CD4-positive, alpha-beta T cell treated with Interleukin-6 at 100 ng/mL for 8 hours (primary cell): ENCODE results near the gene PSMD1.
"Not testable (repeated sequence)": the region's sequence is repeated elsewhere in the genome, so short reads cannot be mapped to it uniquely, and the experiment has no call there.

Source experiments
- DNase-seq: peaks from one replicate; pipeline ENCODE4 v3.0.0-alpha.2; 2020; ENCODE audit warnings: mixed read lengths, low spot score

Gene PSMD1

GRCh38 chr2:231161252-231161839, 104.7 kb downstream of the PSMD1 start:
- DNase-seq = no peak

DNA sequence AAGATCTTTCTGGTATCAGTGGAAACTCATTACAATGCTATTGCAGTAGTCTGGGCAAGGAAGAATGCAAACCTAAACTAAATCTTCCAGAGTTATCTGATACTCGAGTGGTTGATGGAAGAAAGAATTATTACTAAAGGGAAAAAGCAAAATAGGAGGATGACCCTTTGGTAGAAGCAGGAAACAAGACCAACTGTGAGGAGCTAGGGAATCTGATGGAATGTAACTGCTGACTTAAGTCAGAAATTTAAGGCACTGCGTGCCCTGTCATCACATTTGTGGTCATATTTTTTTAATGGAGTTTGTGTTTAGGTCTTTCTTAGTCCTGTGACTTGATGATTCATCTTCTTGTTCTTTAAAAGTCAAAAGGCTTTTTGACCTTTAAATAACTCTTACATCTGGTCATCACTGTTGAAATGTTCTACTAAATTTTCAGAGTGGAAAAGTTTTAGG, 105.2 kb downstream of the PSMD1 start:
- DNase-seq = no peak

DNA sequence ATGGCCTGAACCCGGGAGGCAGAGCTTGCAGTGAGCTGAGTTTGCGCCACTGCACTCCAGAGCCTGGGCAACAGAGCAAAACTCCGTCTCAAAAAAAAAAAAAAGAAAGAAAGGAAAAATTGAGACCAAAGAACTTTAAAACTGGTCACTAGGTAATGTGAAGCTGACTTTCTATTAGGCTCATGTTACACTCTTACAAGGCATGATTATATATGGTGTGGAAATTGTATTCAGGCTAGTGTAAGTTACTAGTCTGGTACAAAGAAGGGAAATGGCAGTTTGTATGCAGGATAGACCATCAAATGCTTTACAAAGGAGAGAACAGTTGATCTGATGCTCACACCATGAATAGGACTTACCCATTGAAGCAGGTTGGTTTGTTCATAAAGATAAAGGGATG, 106.3 kb downstream of the PSMD1 start:
- no peak for DNase-seq

GRCh38 chr2:231163414-231164095, 106.9 kb downstream of the PSMD1 start:
- no peak for DNase-seq

DNA sequence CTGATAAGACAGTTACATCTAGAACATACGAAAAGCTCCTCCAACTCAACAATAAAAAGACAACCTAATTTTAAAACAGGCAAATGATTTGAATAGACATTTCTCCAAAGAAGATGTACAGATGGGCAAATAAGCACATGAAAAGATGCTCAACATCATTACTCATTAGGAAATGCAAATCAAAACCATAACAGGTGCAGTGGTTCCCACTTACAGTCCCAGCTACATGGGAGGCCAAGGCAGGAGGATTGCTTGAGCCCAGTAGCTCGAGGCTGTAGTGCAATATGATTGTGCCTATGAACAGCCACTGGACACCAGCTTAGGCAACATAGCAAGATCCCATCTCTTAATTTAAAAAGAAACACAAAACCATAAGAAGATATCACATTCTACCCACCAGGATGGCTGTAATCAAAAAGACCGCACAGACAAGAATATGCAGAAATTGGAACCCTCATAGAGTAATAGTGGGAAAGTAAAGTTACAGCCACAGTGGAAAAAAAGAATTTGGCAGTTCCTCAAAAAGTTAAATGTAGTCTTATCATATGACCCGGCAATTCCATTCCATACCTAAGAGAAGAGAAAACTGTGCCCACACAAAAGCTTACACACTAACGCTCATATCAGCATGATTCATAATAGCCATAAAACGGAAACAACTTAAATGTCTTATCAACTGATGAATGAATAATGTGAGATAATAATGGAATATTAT, 111.2 kb downstream of the PSMD1 start:
- DNase-seq = no peak

GRCh38 chr2:231168460-231169139, 111.9 kb downstream of the PSMD1 start:
- no peak for DNase-seq

- no peak for DNase-seq
These were observed 112.8 kb downstream of the PSMD1 start for GRCh38 chr2:231169488-231169887.

DNA sequence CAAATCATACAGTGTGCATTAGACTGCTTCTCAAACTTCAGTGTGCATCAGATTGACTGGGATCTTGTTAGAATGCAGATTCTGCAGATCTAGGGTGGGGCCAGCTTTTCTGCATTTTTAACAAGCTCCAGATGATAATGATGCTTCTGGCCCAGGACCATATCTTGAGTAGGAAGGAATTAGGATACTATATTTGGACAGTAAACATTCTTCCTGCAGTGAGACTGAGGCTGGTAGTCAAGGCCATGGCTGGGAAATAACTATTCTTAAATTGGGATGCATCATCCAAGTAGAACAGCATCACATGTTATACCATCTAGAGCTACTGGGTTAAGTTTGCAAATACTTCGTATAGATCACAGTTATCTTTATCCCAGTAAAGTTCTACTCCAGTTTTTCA, 113.4 kb downstream of the PSMD1 start:
- no peak for DNase-seq

GRCh38 chr2:231172025-231172424, 115.4 kb downstream of the PSMD1 start:
- no peak for DNase-seq

- no peak for DNase-seq
These were observed 117.6 kb downstream of the PSMD1 start for GRCh38 chr2:231174211-231174651.

GRCh38 chr2:231176066-231176465, 119.4 kb downstream of the PSMD1 start:
- DNase-seq = no peak

DNA sequence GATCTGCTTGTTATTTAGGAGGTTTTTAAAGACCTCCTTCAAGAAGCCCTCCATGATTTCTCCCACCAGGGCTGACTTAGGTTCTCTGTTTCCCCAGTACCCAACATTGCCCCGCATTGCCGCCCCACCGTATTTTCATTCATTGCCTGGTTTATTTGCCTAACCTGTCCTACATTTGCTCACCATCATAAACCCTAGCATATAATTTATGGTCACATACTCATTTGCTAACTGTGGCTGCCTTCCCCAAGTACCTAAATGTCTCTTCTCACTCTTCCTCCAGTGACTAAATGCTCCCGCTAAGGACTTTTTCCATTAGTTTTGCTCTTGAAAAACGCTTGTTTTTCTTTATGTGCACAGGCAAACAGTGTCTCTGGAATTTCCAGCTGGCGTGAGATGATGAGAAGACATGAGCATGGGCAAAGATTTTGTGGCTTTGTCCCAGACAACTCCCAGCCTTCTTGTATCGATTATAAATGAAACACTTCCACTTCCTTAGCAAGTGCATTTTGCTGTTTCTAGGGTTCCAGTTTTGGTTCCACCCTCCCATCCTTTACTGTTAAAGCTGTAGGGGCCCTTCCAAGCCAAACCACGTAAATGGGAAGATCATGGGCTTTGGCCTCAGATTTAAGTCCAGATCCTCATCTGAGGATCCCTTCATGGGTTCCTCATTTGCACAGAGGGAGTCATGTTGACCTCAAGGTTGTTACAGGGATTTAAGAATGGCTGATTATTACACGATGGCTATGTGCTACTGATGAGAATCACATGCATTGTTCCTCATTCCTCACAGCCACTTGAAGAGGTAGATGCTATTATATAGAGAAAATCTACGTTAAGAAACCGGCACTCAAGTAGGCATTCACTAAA, 120.7 kb downstream of the PSMD1 start:
- DNase-seq = no peak

DNA sequence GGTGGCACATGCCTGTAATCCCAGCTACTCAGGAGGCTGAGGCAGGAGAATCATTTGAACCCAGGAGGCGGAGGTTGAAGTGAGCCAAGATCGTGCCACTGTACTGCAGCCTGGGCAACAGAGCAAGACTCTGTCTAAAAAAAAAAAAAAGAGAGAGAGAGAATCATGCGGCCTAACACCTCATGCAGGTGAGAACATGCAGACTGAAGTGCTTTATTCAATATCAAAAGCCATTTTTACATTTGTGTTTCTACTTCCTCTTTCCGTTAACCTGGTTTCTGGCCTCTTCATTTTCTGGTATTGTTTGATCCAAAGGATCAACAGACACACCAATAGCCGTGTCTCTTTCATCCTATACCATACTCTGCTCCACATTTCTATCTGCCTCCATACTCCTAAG, 122.1 kb downstream of the PSMD1 start:
- DNase-seq = not testable (repeated sequence)

DNA sequence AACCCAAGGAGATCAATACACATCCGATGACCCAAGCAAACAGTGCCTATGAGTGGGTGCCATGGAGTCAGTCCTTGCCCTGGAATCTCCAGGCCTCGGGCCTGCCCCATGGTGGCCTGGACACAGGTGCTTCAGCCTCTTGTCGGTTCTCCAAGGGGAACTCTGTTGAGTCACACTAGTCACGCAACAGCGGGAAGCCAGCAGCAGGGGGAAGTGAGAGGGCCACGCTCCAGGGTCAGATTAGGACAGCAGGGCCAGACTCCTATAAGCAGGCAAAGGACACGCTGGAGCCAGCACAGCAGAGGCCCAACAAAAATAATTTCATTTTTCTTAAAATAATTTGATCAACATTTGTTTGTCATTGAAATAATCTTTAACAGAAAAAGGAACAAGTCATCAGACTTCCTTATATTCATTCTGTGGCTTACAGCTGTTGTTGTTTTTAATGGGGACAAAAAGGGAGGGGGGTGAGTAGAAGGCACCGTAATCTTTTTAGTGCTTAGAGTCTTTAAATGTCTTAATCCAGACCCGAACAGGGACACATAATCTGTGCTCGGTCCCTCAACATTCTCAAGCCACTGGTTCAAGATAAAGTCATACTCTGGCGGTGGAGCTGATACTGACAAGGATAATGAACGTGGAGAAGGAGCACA, 125.3 kb downstream of the PSMD1 start:
- DNase-seq = no peak

DNA sequence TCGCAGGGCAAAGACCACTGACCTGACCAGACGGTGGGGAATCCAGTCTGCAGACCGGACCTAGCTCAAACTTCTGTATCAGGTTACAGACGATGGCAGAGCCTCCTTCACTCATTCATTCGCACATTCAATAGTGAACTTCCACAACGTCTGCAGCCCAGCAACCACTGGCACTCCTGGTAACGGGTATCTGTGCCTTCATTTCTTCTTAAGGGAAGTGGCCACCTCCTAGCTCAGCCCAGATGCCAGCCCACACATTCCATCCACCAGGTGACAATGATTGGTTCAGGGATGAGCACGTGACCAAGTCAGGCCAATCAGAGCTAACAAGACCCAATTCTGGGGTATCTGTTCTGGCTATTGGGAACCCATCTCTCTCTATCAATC, 125.8 kb downstream of the PSMD1 start:
- DNase-seq = no peak

DNA sequence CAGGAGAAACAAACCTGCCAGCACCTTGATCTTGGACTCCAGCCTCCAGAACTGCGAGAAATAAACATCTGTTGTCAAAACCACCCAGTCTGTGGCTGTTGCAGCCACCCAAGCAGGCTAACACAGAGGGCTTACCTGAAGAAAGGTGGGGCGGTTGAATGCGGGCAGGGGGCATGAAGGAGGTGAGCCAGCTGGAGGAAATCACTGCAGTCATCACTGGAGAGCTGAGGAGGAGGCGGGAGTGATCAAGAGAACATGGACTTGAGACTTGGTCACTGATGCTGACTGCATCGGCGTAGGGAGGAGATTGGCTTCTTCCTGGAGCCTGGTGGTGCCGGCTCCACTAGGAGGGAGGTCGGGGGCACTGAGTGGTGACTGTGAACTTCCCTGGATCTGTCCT, 127.2 kb downstream of the PSMD1 start:
- no peak for DNase-seq

- no peak for DNase-seq
These were observed 127.7 kb downstream of the PSMD1 start for GRCh38 chr2:231184319-231184718.

DNA sequence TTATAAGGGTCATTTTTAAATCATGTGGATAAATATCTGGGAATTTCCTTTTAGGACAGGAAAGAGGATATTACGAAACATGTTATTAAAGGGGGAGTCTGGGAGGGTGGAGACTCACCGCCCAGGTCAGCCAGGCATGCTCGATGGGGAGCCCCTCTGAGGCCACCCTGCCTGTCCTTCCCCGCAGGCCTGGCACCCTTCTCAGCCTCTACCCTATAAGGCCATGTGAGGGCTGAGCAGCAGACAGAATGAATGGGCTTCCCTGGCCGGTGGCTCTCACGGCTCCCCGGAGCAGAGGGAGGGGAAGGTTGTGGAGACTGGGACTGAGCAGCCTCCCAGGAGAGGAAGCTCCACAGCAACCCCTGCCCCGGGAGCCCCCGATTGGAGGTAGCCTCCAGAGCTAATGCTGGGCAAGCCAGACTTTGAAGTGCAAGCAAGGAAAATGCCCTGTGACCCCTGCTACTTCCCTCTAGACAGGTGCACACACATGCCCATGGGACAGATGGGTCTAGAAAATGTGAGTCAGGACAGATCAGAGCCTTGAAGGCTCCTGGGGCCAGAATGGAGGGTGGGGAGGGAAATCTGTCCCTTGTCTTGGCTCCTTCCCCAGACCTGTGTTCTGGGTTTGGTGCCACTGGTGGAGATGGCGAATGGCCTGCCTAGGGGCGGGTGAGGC, 128.5 kb downstream of the PSMD1 start:
- DNase-seq = no peak

DNA sequence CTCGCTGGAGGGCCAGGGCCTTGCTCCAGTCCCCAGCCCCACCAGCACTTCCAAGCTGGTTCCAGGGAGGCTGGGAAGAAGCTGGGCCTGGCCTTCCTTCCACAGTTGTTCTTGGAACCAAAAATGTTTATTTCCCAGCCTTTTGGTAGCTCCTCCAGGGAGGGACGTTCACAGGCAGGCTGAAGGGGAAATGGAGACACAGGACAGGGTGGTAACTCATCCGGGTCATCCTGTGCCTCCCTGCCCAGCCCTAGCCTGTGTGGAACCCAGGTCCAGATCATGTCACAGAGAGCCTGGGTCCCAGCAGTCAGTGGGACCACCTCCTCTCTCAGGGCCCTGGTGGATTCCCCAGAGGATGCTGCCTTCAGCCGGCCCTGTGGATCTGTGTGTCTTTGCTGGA, 129.2 kb downstream of the PSMD1 start:
- DNase-seq = no peak

GRCh38 chr2:231186325-231186724, 129.7 kb downstream of the PSMD1 start:
- DNase-seq = no peak
